ENCODE data around the gene RNF146. TPM values are rescaled to one million over a fixed set of nuclear protein-coding genes. Genes with fewer than 3 reads are reported as not detected.
"Not testable (repeated sequence)": the region's sequence is repeated elsewhere in the genome, so short reads cannot be mapped to it uniquely, and the experiment has no call there.

RNF146 gene
- total RNA-seq, 1 experiment from 2014 or later, result 18.9 TPM

- DNase-seq (ENCODE audit: low spot score), result no peak
Measured at GRCh38 chr6:127288705-127289104, 22.0 kb downstream of the RNF146 start.

GRCh38 chr6:127289934-127290333, 23.3 kb downstream of the RNF146 start:
- no peak for DNase-seq (ENCODE audit: low spot score)

GRCh38 chr6:127290391-127291265, 24.0 kb downstream of the RNF146 start:
- no peak for DNase-seq (ENCODE audit: low spot score)

GRCh38 chr6:127291495-127291894, 24.8 kb downstream of the RNF146 start:
- no peak for DNase-seq (ENCODE audit: low spot score)

GRCh38 chr6:127297502-127298070, 30.9 kb downstream of the RNF146 start:
- DNase-seq (ENCODE audit: low spot score), result no peak

- DNase-seq (ENCODE audit: low spot score), result no peak
Measured at GRCh38 chr6:127298475-127298874, 31.8 kb downstream of the RNF146 start.

- no peak for DNase-seq (ENCODE audit: low spot score)
Measured at GRCh38 chr6:127299522-127300240, 33.0 kb downstream of the RNF146 start.

- no peak for DNase-seq (ENCODE audit: low spot score)
Measured at GRCh38 chr6:127300411-127300810, 33.7 kb downstream of the RNF146 start.

- DNase-seq (ENCODE audit: low spot score), result no peak
Measured at GRCh38 chr6:127301199-127301700, 34.6 kb downstream of the RNF146 start.

GRCh38 chr6:127302728-127303660, 36.3 kb downstream of the RNF146 start:
- DNase-seq (ENCODE audit: low spot score), result peak; percentile 5

GRCh38 chr6:127303917-127304316, 37.3 kb downstream of the RNF146 start:
- no peak for DNase-seq (ENCODE audit: low spot score)

GRCh38 chr6:127305741-127306140, 39.1 kb downstream of the RNF146 start:
- no peak for DNase-seq (ENCODE audit: low spot score)

GRCh38 chr6:127317388-127318128, 50.9 kb downstream of the RNF146 start:
- DNase-seq (ENCODE audit: low spot score), result no peak

- no peak for DNase-seq (ENCODE audit: low spot score)
Measured at GRCh38 chr6:127319686-127320085, 53.0 kb downstream of the RNF146 start.

- no peak for DNase-seq (ENCODE audit: low spot score)
Measured at GRCh38 chr6:127328043-127328609, 61.5 kb downstream of the RNF146 start.

GRCh38 chr6:127331256-127331655, 64.6 kb downstream of the RNF146 start:
- DNase-seq (ENCODE audit: low spot score), result not testable (repeated sequence)

GRCh38 chr6:127332383-127332961, 65.8 kb downstream of the RNF146 start:
- DNase-seq (ENCODE audit: low spot score), result no peak
